Measurements from ENCODE around the gene PLCB2. TPM values are rescaled to one million over a fixed set of nuclear protein-coding genes. Genes with fewer than 3 reads are reported as not detected.

The PLCB2 gene
- total RNA-seq, 1 donor from 2014 or later = 3.7 TPM

DNA sequence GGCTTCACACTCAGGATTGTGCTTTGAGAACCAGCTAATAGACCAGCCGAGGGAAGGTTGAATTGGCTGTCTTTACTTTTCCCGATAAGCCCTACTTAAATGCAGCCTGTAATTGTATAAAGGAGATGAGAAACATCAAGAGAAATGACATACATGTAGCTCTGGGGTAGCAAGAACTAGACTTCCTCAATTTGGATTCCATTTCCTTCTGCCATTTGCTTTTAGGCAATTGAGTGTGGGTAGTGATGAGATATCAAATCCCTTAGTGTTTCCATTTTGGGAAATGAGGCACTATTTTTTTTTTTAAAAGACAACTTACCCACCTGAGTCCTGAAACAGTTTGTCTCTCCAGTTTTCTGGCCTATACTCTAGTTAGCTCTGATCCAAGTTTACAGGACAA is 18.0 kb upstream of the PLCB2 start:
- no peaks in the 10 kb centered on the region for H3K9me3 Mint-ChIP-seq (ENCODE audit: unreplicated experiment)
- Histone ChIP-seq H3K4me3 (ENCODE audit: insufficient read depth, low read depth, low read length) (no peak overlapping the region), H2AFZ (ENCODE audit: low read depth, low read length) (no peak overlapping the region), H3K9me3 (ENCODE audit: insufficient read depth, low read depth, low read length) (no peaks in the 10 kb centered on the region), H3K9ac (ENCODE audit: low read length) (no peak overlapping the region), H3K4me1 (ENCODE audit: insufficient read depth, low read length) (peaks cover 45% of the 10 kb centered on the region), H3K4me2 (ENCODE audit: low read length) (peak overlapping the region; percentile 86), H4K20me1 (ENCODE audit: insufficient read depth, low read length) (peaks cover 21% of the 10 kb centered on the region), H3K36me3 (ENCODE audit: insufficient read depth, low read length) (peaks cover 6% of the 10 kb centered on the region), H3K79me2 (ENCODE audit: insufficient read depth, low read length) (peaks cover 25% of the 10 kb centered on the region), H3K27me3 (ENCODE audit: insufficient read depth, low read length) (no peaks in the 10 kb centered on the region), H3K27ac (ENCODE audit: low read depth, low read length) (no peak overlapping the region)
- H3K4me3 Mint-ChIP-seq (ENCODE audit: unreplicated experiment) = peak overlapping the region; percentile 91
- FAIRE-seq (no peak), DNase-seq (ENCODE audit: low read depth) (no peak)
- no peak for TF ChIP-seq EZH2 (IDR thresholded peaks at IDR 0.05; ENCODE audit: insufficient read depth, low read length)
- TF ChIP-seq, protein P1, sequence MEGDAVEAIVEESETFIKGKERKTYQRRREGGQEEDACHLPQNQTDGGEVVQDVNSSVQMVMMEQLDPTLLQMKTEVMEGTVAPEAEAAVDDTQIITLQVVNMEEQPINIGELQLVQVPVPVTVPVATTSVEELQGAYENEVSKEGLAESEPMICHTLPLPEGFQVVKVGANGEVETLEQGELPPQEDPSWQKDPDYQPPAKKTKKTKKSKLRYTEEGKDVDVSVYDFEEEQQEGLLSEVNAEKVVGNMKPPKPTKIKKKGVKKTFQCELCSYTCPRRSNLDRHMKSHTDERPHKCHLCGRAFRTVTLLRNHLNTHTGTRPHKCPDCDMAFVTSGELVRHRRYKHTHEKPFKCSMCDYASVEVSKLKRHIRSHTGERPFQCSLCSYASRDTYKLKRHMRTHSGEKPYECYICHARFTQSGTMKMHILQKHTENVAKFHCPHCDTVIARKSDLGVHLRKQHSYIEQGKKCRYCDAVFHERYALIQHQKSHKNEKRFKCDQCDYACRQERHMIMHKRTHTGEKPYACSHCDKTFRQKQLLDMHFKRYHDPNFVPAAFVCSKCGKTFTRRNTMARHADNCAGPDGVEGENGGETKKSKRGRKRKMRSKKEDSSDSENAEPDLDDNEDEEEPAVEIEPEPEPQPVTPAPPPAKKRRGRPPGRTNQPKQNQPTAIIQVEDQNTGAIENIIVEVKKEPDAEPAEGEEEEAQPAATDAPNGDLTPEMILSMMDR (IDR thresholded peaks at IDR 0.05; ENCODE audit: insufficient read depth, low read depth, low read length) = no peak
- H3K4me1 Mint-ChIP-seq (ENCODE audit: low read depth, unreplicated experiment) = peaks cover 62% of the 10 kb centered on the region
- H3K27me3 Mint-ChIP-seq (ENCODE audit: low read depth, unreplicated experiment) = no peaks in the 10 kb centered on the region
- H3K36me3 Mint-ChIP-seq (ENCODE audit: low read depth, unreplicated experiment) = peaks cover 6% of the 10 kb centered on the region
- H3K27ac Mint-ChIP-seq (ENCODE audit: unreplicated experiment) = no peak overlapping the region

DNA sequence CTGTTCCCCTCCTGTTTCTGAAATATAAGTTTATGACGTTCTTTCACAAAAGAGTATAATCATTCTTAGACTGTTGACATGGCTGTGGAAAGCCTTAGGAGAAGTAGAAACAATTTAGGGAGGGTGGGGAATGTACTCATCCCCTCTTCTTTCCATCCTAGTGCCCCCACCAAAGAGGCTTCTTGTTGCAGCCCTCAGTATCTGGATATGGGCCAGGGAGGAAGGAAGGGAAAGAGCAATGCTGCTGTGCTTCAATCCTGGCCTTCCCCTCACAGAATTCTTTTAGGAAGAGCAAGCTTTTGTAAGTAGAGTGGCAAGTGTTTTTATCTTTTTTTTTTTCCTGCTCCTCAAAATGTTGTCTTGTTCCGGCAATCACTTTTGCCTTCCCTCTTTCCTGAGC is 17.5 kb upstream of the PLCB2 start:
- peak overlapping the region; percentile 86 for H3K4me2 ChIP-seq (ENCODE audit: low read length)
- H2AFZ ChIP-seq (ENCODE audit: low read depth, low read length) = no peak overlapping the region
- no peak for FAIRE-seq
- Mint-ChIP-seq H3K36me3 (ENCODE audit: low read depth, unreplicated experiment) (peaks cover 4% of the 10 kb centered on the region), H3K27me3 (ENCODE audit: low read depth, unreplicated experiment) (no peaks in the 10 kb centered on the region), H3K9me3 (ENCODE audit: unreplicated experiment) (peaks cover 2% of the 10 kb centered on the region), H3K4me1 (ENCODE audit: low read depth, unreplicated experiment) (peaks cover 58% of the 10 kb centered on the region), H3K27ac (ENCODE audit: unreplicated experiment) (peak overlapping the region; percentile 35), H3K4me3 (ENCODE audit: unreplicated experiment) (peak overlapping the region; percentile 91)
- no peak overlapping the region for H3K27ac ChIP-seq (ENCODE audit: low read depth, low read length)
- peaks cover 21% of the 10 kb centered on the region for H4K20me1 ChIP-seq (ENCODE audit: insufficient read depth, low read length)
- no peak for DNase-seq (ENCODE audit: low read depth)
- peaks cover 45% of the 10 kb centered on the region for H3K4me1 ChIP-seq (ENCODE audit: insufficient read depth, low read length)
- H3K4me3 ChIP-seq (ENCODE audit: insufficient read depth, low read depth, low read length) = peak overlapping the region; percentile 59
- peak overlapping the region; percentile 79 for H3K9ac ChIP-seq (ENCODE audit: low read length)
- H3K79me2 ChIP-seq (ENCODE audit: insufficient read depth, low read length) = peaks cover 25% of the 10 kb centered on the region
- no peaks in the 10 kb centered on the region for H3K9me3 ChIP-seq (ENCODE audit: insufficient read depth, low read depth, low read length)
- H3K27me3 ChIP-seq (ENCODE audit: insufficient read depth, low read length) = no peaks in the 10 kb centered on the region
- peaks cover 6% of the 10 kb centered on the region for H3K36me3 ChIP-seq (ENCODE audit: insufficient read depth, low read length)
- no peak for TF ChIP-seq EZH2 (IDR thresholded peaks at IDR 0.05; ENCODE audit: insufficient read depth, low read length)
- TF ChIP-seq, protein P1 (IDR thresholded peaks at IDR 0.05; ENCODE audit: insufficient read depth, low read depth, low read length) = no peak

All from astrocyte (in vitro differentiated cells and primary cell).